Endodermal cell (in vitro differentiated cells): ENCODE measurements around the gene B3GALNT2. TPM values are rescaled to one million over a fixed set of nuclear protein-coding genes. Genes with fewer than 3 reads are reported as not detected.
A peak's percentile ranks its signal among the peaks of the same experiment; 100 is the strongest.

Experiments used
- DNase-seq: peaks from one replicate; pipeline ENCODE4 v3.0.0-alpha.2; 2017
- H3K27ac ChIP-seq: 2 replicates; pipeline ENCODE4 v1.5.1; 2013; ENCODE audit warnings: mild to moderate bottlenecking, low read depth, low read length, moderate library complexity
- H3K27me3 ChIP-seq: 2 replicates; pipeline ENCODE4 v1.6.1; 2013; ENCODE audit warnings: mild to moderate bottlenecking, low read length, moderate library complexity; ENCODE audit not compliant: insufficient read depth, control insufficient read depth, poor library complexity, severe bottlenecking
- H3K36me3 ChIP-seq: 2 replicates; pipeline ENCODE4 v1.7.0; 2013; ENCODE audit warnings: mild to moderate bottlenecking, low read length, moderate library complexity; ENCODE audit not compliant: control insufficient read depth, insufficient read depth
- H3K4me1 ChIP-seq: one replicate; pipeline ENCODE4 v1.7.0; 2013; ENCODE audit warnings: low read length; ENCODE audit not compliant: control insufficient read depth, insufficient read depth
- H3K4me3 ChIP-seq: 2 replicates; pipeline ENCODE4 v1.5.1; 2013; ENCODE audit warnings: mild to moderate bottlenecking, low read length, moderate library complexity
- H3K9ac ChIP-seq: 2 replicates; pipeline ENCODE4 v1.6.1; 2013; ENCODE audit warnings: mild to moderate bottlenecking, low read length, moderate library complexity; ENCODE audit not compliant: poor library complexity, severe bottlenecking; ENCODE audit errors: extremely low read depth
- H3K9me3 ChIP-seq: 2 replicates; pipeline ENCODE4 v1.6.1; 2013; ENCODE audit warnings: mild to moderate bottlenecking, low read length, moderate library complexity; ENCODE audit not compliant: control insufficient read depth
- H3K27ac Mint-ChIP-seq: 2 replicates; pipeline ENCODE4 v1.8.0; 2020; ENCODE audit warnings: mixed read lengths
- H3K27me3 Mint-ChIP-seq: 2 replicates; pipeline ENCODE4 v1.8.0; 2021; ENCODE audit warnings: mild to moderate bottlenecking, mixed read lengths; ENCODE audit not compliant: insufficient read depth
- H3K36me3 Mint-ChIP-seq: 2 replicates; pipeline ENCODE4 v1.8.0; 2020; ENCODE audit warnings: low read depth, mixed read lengths
- H3K4me1 Mint-ChIP-seq: 2 replicates; pipeline ENCODE4 v1.8.0; 2020; ENCODE audit warnings: mixed read lengths
- H3K4me3 Mint-ChIP-seq: 2 replicates; pipeline ENCODE4 v1.8.0; 2020; ENCODE audit warnings: mild to moderate bottlenecking, moderate library complexity, mixed read lengths
- H3K9me3 Mint-ChIP-seq: 2 replicates; pipeline ENCODE4 v1.8.0; 2020; ENCODE audit warnings: mild to moderate bottlenecking, mixed read lengths
- CTCF ChIP-seq: fragments of 200-600 bp; sonication (generic); conservative IDR thresholded peaks from 2 replicates; pipeline ENCODE4 v1.5.0; 2021; ENCODE audit warnings: antibody characterized with exemption, mild to moderate bottlenecking
- WGBS, 2 experiments: methylation state at CpG; one replicate each; pipeline versions ENCODE4 v1.1.5 to v1.1.7; 2013; ENCODE audit warnings: missing lambda C conversion rate in 2 of 2, mixed read lengths in 1 of 2; ENCODE audit not compliant: insufficient coverage in 1 of 2, insufficient read length in 1 of 2; 5-methylcytosine and 5-hydroxymethylcytosine counted together
- total RNA-seq, 2 donors: library from RNA; stranded (reverse); fragmentation: NEBNext Ultra II Directional in 1 of 2; extraction: Animal tissue kit (Norgen Biotek cat#: 25700) in 1 of 2; gene quantifications; 2 replicates in 1 of 2; 3 replicates in 1 of 2; pipeline ENCODE4 v1.2.1, GENCODE V29; 2021

B3GALNT2 gene
- total RNA-seq, 2 donors from 2014 or later, result 33.0 to 34.3 TPM

DNA sequence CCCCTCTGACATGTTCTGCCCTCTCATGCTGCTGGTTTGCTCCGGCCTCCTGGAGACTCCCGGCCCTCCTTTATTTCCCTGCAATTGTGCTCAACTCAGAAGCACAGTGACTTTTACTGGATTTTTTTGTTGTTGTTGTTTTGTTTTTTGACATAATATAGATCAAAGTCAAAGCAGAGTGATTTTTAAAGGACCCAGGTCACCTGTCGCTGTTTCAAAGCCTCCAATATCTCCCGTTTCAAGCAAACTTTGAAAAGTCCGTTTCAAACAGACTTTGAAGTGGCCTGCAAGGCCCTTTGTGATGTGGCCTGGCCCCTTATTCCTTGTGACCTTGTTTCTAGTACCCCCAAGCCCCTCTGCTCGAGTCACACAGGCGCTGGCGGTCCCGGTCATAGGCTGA lies 78.9 kb downstream of the B3GALNT2 start:
- no peaks in the 10 kb centered on the region for H3K27me3 Mint-ChIP-seq
- H3K9me3 ChIP-seq, result no peaks in the 10 kb centered on the region
- no peaks in the 10 kb centered on the region for H3K27me3 ChIP-seq
- no peak for DNase-seq
- peaks cover 13% of the 10 kb centered on the region for H3K36me3 ChIP-seq
- no peaks in the 10 kb centered on the region for H3K9me3 Mint-ChIP-seq
- 95% methylated on average over 7 to 9 of the region's 9 CpGs for WGBS, 2 experiments
- H3K36me3 Mint-ChIP-seq, result peaks cover 23% of the 10 kb centered on the region
- no peak overlapping the region for H3K9ac ChIP-seq
- TF ChIP-seq CTCF, result no peak
- peaks cover 18% of the 10 kb centered on the region for H3K4me1 Mint-ChIP-seq
- H3K4me3 ChIP-seq, result no peak overlapping the region
- H3K4me3 Mint-ChIP-seq, result no peak overlapping the region
- peak overlapping the region; percentile 53 for H3K27ac Mint-ChIP-seq
- no peaks in the 10 kb centered on the region for H3K4me1 ChIP-seq
- H3K27ac ChIP-seq, result no peak overlapping the region

DNA sequence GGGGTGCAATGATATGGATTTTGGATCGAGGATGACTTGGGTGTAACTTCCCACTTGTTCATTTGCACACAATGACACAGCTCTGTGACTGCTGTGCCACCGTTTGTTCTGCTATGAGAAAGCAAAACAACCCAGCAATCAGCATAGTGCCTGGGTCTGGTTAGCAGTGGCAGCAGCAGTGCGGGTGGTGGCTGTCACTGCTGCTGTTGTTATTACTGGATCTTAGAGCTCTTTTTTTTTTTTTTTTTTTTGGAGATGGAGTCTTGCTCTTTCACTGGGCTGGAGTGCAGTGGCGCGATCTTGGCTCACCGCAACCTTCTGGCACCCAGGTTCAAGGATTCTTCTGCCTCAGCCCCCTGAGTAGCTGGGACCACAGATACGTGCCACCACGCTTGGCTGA lies 80.2 kb downstream of the B3GALNT2 start:
- WGBS, 2 experiments, result 87 to 100% methylated on average over 3 to 8 of the region's 8 CpGs
- H3K27ac ChIP-seq, result no peak overlapping the region
- peaks cover 23% of the 10 kb centered on the region for H3K36me3 Mint-ChIP-seq

GRCh38 chr1:235423214-235423652 lies 81.0 kb downstream of the B3GALNT2 start:
- no peak overlapping the region for H3K4me3 ChIP-seq
- no peak overlapping the region for H3K9ac ChIP-seq
- H3K36me3 ChIP-seq, result peaks cover 15% of the 10 kb centered on the region
- no peaks in the 10 kb centered on the region for H3K27me3 ChIP-seq
- H3K27ac ChIP-seq, result no peak overlapping the region
- TF ChIP-seq CTCF, result no peak
- WGBS, 2 experiments, result 83 to 100% methylated on average over 4 to 12 of the region's 12 CpGs
- no peaks in the 10 kb centered on the region for H3K9me3 ChIP-seq
- H3K4me3 Mint-ChIP-seq, result no peak overlapping the region
- H3K9me3 Mint-ChIP-seq, result no peaks in the 10 kb centered on the region
- H3K27me3 Mint-ChIP-seq, result no peaks in the 10 kb centered on the region
- no peaks in the 10 kb centered on the region for H3K4me1 ChIP-seq
- H3K36me3 Mint-ChIP-seq, result peaks cover 21% of the 10 kb centered on the region
- H3K27ac Mint-ChIP-seq, result peak overlapping the region; percentile 84
- DNase-seq, result no peak
- peaks cover 18% of the 10 kb centered on the region for H3K4me1 Mint-ChIP-seq

More for the DNA sequence above, 80.2 kb downstream of the B3GALNT2 start:
- Histone ChIP-seq H3K27me3 (no peaks in the 10 kb centered on the region), H3K4me3 (no peak overlapping the region), H3K4me1 (no peaks in the 10 kb centered on the region), H3K36me3 (peaks cover 13% of the 10 kb centered on the region), H3K9ac (no peak overlapping the region), H3K9me3 (no peaks in the 10 kb centered on the region)
- H3K4me1 Mint-ChIP-seq, result peaks cover 18% of the 10 kb centered on the region
- no peak for TF ChIP-seq CTCF
- peak overlapping the region; percentile 50 for H3K27ac Mint-ChIP-seq
- no peak for DNase-seq
- H3K9me3 Mint-ChIP-seq, result no peaks in the 10 kb centered on the region
- no peaks in the 10 kb centered on the region for H3K27me3 Mint-ChIP-seq
- H3K4me3 Mint-ChIP-seq, result no peak overlapping the region
